H1 (cell line): Measurements from ENCODE around the gene FAM227B. TPM values are rescaled to one million over a fixed set of nuclear protein-coding genes. Genes with fewer than 3 reads are reported as not detected.

ENCODE experiments used
- CTCF ChIA-PET: fragments of 300-600 bp; sonication (Branson Sonifier 250); formaldehyde crosslinking; loops from one replicate; lab custom pipeline; 2021; ENCODE audit not compliant: partially characterized antibody; lab: Charles Lee
- POLR2A ChIA-PET: fragments of 300-600 bp; sonication (Branson Sonifier 250); formaldehyde crosslinking; loops from one replicate; lab custom pipeline; 2021; ENCODE audit warnings: inconsistent platforms; ENCODE audit not compliant: partially characterized antibody; lab: Charles Lee
- DNase-seq, 2 experiments: peaks; one replicate each; pipeline versions ENCODE4 v3.0.0 to v3.0.0-alpha.2; 2010 to 2022; ENCODE audit warnings: low spot score in 2 of 2, low read depth in 1 of 2, mixed read lengths in 1 of 2
- FAIRE-seq: peaks from 2 replicates; lab custom pipeline; 2011; peaks lifted over from hg19 to GRCh38; lab: Jason Lieb, UNC
- H2AFZ ChIP-seq: 2 replicates; pipeline ENCODE4 v1.8.1; 2012; ENCODE audit warnings: low read length, inconsistent platforms
- H2AK5ac ChIP-seq: 2 replicates; pipeline ENCODE4 v1.6.1; 2013; ENCODE audit warnings: low read depth, low read length
- H2BK120ac ChIP-seq: replicated peaks from 2 replicates; pipeline ENCODE3; 2013; ENCODE audit warnings: low read depth, low read length, inconsistent platforms
- H2BK12ac ChIP-seq: 2 replicates; pipeline ENCODE4 v1.6.1; 2013; ENCODE audit warnings: low read depth, low read length
- H2BK15ac ChIP-seq: 2 replicates; pipeline ENCODE4 v1.6.1; 2013; ENCODE audit warnings: low read length
- H2BK20ac ChIP-seq: 2 replicates; pipeline ENCODE4 v1.6.1; 2013; ENCODE audit warnings: low read length
- H2BK5ac ChIP-seq: 2 replicates; pipeline ENCODE4 v1.6.1; 2013; ENCODE audit warnings: low read depth, low read length
- H3K14ac ChIP-seq: 2 replicates; pipeline ENCODE4 v1.6.1; 2013; ENCODE audit warnings: inconsistent platforms; ENCODE audit not compliant: insufficient read length
- H3K18ac ChIP-seq: 2 replicates; pipeline ENCODE4 v1.6.1; 2013; ENCODE audit warnings: low read length; ENCODE audit errors: extremely low read depth
- H3K23ac ChIP-seq: 2 replicates; pipeline ENCODE4 v1.6.1; 2013; ENCODE audit warnings: inconsistent platforms; ENCODE audit not compliant: insufficient read length
- H3K23me2 ChIP-seq: 2 replicates; pipeline ENCODE4 v1.6.1; 2013; ENCODE audit warnings: low read depth, low read length
- H3K27ac ChIP-seq: 2 replicates; pipeline ENCODE4 v1.6.1; 2011; ENCODE audit warnings: low read depth, low read length, inconsistent platforms
- H3K27me3 ChIP-seq, 4 experiments: replicated peaks in 1 of 4; 1 replicate in 1 of 4; 2 replicates in 3 of 4; pipeline versions ENCODE4 v1.6.1 to v1.8.1; 2011 to 2013; ENCODE audit warnings: low read length in 3 of 4, mild to moderate bottlenecking in 3 of 4, inconsistent platforms in 2 of 4, mixed read lengths in 2 of 4, moderate library complexity in 1 of 4; ENCODE audit not compliant: control insufficient read depth in 3 of 4, insufficient read depth in 3 of 4; ENCODE audit errors: extremely low read depth in 1 of 4
- H3K36me3 ChIP-seq, 4 experiments: 2 replicates each; pipeline versions ENCODE4 v1.6.1 to v1.8.1; 2011 to 2013; ENCODE audit warnings: mild to moderate bottlenecking in 4 of 4, low read length in 3 of 4, moderate library complexity in 2 of 4, control low read depth in 1 of 4, inconsistent platforms in 1 of 4; ENCODE audit not compliant: insufficient read depth in 4 of 4, control insufficient read depth in 2 of 4
- H3K4ac ChIP-seq: replicated peaks from 2 replicates; pipeline ENCODE3; 2013; ENCODE audit warnings: low read length, low read depth, mixed read lengths, inconsistent platforms; ENCODE audit not compliant: insufficient read length
- H3K4me1 ChIP-seq, 4 experiments: replicated peaks in 1 of 4; 1 replicate in 1 of 4; 2 replicates in 3 of 4; pipeline versions ENCODE4 v1.6.1 to v1.8.1; 2011 to 2013; ENCODE audit warnings: low read length in 3 of 4, inconsistent platforms in 2 of 4, mixed read lengths in 1 of 4; ENCODE audit not compliant: insufficient read depth in 4 of 4, control insufficient read depth in 3 of 4
- H3K4me2 ChIP-seq, 2 experiments: 2 replicates each; pipeline versions ENCODE4 v1.6.1 to v1.8.1; 2011 to 2013; ENCODE audit warnings: low read depth in 2 of 2, low read length in 2 of 2, control low read depth in 1 of 2, inconsistent platforms in 1 of 2, mild to moderate bottlenecking in 1 of 2; ENCODE audit not compliant: insufficient read depth in 1 of 2
- H3K4me3 ChIP-seq, 4 experiments: fragments of 200-600, 300-600 bp in 1 of 4; sonication (generic), shearing (Covaris generic), sonication (Bioruptor Twin) in 1 of 4; 2 replicates each; pipeline versions ENCODE4 v1.5.1 to v1.8.1; 2011 to 2016; ENCODE audit warnings: low read length in 4 of 4, low read depth in 3 of 4, control low read depth in 2 of 4, inconsistent platforms in 2 of 4, mild to moderate bottlenecking in 2 of 4, mixed read lengths in 1 of 4, moderate library complexity in 1 of 4; ENCODE audit not compliant: insufficient read depth in 2 of 4; ENCODE audit errors: extremely low read depth in 1 of 4
- H3K56ac ChIP-seq: replicated peaks from 2 replicates; pipeline ENCODE3; 2013; ENCODE audit warnings: low read depth, mild to moderate bottlenecking, mixed read lengths, low read length, inconsistent platforms; ENCODE audit not compliant: insufficient read length
- H3K79me1 ChIP-seq: 2 replicates; pipeline ENCODE4 v1.6.1; 2013; ENCODE audit warnings: low read depth, low read length, control low read depth
- H3K79me2 ChIP-seq, 2 experiments: 2 replicates each; pipeline versions ENCODE4 v1.6.1 to v1.8.1; 2012 to 2013; ENCODE audit warnings: low read length in 2 of 2, mild to moderate bottlenecking in 2 of 2, inconsistent platforms in 1 of 2; ENCODE audit not compliant: insufficient read depth in 2 of 2, control insufficient read depth in 1 of 2
- H3K9ac ChIP-seq, 4 experiments: replicated peaks in 1 of 4; 1 replicate in 1 of 4; 2 replicates in 3 of 4; pipeline versions ENCODE4 v1.6.1 to v1.8.1; 2011 to 2013; ENCODE audit warnings: low read depth in 3 of 4, low read length in 3 of 4, control low read depth in 2 of 4, mild to moderate bottlenecking in 2 of 4, moderate library complexity in 2 of 4, inconsistent platforms in 1 of 4; ENCODE audit errors: extremely low read depth in 1 of 4
- H3K9me3 ChIP-seq, 2 experiments: 2 replicates each; pipeline versions ENCODE4 v1.6.1 to v1.8.1; 2012 to 2013; ENCODE audit warnings: mild to moderate bottlenecking in 2 of 2, moderate library complexity in 2 of 2, control low read depth in 1 of 2, inconsistent platforms in 1 of 2, low read depth in 1 of 2, low read length in 1 of 2, mixed read lengths in 1 of 2; ENCODE audit not compliant: insufficient read depth in 2 of 2
- H4K20me1 ChIP-seq, 2 experiments: replicated peaks in 1 of 2; 2 replicates each; pipeline versions ENCODE3 to v1.8.1; 2011 to 2013; ENCODE audit warnings: inconsistent platforms in 2 of 2, low read length in 2 of 2, mild to moderate bottlenecking in 1 of 2; ENCODE audit not compliant: insufficient read depth in 2 of 2, control insufficient read depth in 1 of 2
- H4K5ac ChIP-seq: 2 replicates; pipeline ENCODE4 v1.6.1; 2013; ENCODE audit warnings: low read length, low read depth, mixed read lengths, inconsistent platforms; ENCODE audit not compliant: insufficient read length
- H4K8ac ChIP-seq: 2 replicates; pipeline ENCODE4 v1.8.0; 2013; ENCODE audit warnings: mild to moderate bottlenecking, moderate library complexity, low read length, inconsistent platforms; ENCODE audit not compliant: insufficient read depth; ENCODE audit errors: extremely low read depth
- H4K91ac ChIP-seq: replicated peaks from 2 replicates; pipeline ENCODE3; 2013; ENCODE audit warnings: low read length, mixed read lengths, inconsistent platforms; ENCODE audit not compliant: insufficient read length
- BRCA1 ChIP-seq: IDR thresholded peaks from 2 replicates; pipeline ENCODE4 v1.6.1; 2012; ENCODE audit warnings: low read depth, low read length, improper control_type of control experiment
- CTBP2 ChIP-seq: IDR thresholded peaks from 2 replicates; pipeline ENCODE4 v1.7.0; 2011; ENCODE audit warnings: borderline replicate concordance, mild to moderate bottlenecking, moderate library complexity, mixed read lengths, low read length; ENCODE audit not compliant: insufficient read depth, insufficient read length
- CTCF ChIP-seq, 3 experiments: IDR thresholded peaks; 1 replicate in 2 of 3; 2 replicates in 1 of 3; pipeline versions ENCODE4 v1.5.1 to v1.6.1; 2011; ENCODE audit warnings: low read length in 3 of 3, mild to moderate bottlenecking in 3 of 3, inconsistent platforms in 2 of 3, low read depth in 1 of 3, moderate library complexity in 1 of 3; ENCODE audit not compliant: insufficient read depth in 1 of 3; ENCODE audit errors: control extremely low read depth in 1 of 3
- EZH2 ChIP-seq: fragments of 200-600 bp; sonication (generic); IDR thresholded peaks from 2 replicates; pipeline ENCODE4 v1.7.1; 2012; ENCODE audit warnings: low read depth, mild to moderate bottlenecking, moderate library complexity, low read length, inconsistent platforms; ENCODE audit not compliant: severe bottlenecking
- GTF2F1 ChIP-seq: IDR thresholded peaks from 2 replicates; pipeline ENCODE4 v1.6.1; 2012; ENCODE audit warnings: low read depth, low read length, improper control_type of control experiment, borderline replicate concordance
- HDAC2 ChIP-seq, 2 experiments: fragments of 300-600 bp in 1 of 2; sonication (generic) in 1 of 2; IDR thresholded peaks; 2 replicates each; pipeline ENCODE4 v1.6.1; 2011 to 2012; ENCODE audit warnings: low read depth in 2 of 2, low read length in 2 of 2, mild to moderate bottlenecking in 2 of 2, moderate library complexity in 2 of 2, borderline replicate concordance in 1 of 2, inconsistent platforms in 1 of 2
- JUN ChIP-seq: IDR thresholded peaks from 2 replicates; pipeline ENCODE4 v1.6.1; 2011; ENCODE audit warnings: low read depth, mild to moderate bottlenecking, improper control_type of control experiment, low read length
- KDM1A ChIP-seq: fragments of 200-600, 300-600 bp; sonication (generic); IDR thresholded peaks from 2 replicates; pipeline ENCODE4 v1.7.1; 2016; ENCODE audit warnings: mild to moderate bottlenecking, low read length, borderline replicate concordance
- SAP30 ChIP-seq: fragments of 300-600 bp; sonication (generic); IDR thresholded peaks from 2 replicates; pipeline ENCODE4 v1.7.1; 2012; ENCODE audit warnings: low read length, moderate library complexity, mild to moderate bottlenecking, inconsistent platforms; ENCODE audit not compliant: insufficient read depth, insufficient replicate concordance
- ZNF274 ChIP-seq: IDR thresholded peaks from 2 replicates; pipeline ENCODE4 v1.7.0; 2012; ENCODE audit warnings: low read length, borderline replicate concordance; ENCODE audit errors: extremely low read depth
- WGBS, 2 experiments: shearing (Covaris generic) in 1 of 2; methylation state at CpG; one replicate each; pipeline versions ENCODE4 v1.1.6 to v1.1.7; 2013 to 2015; ENCODE audit warnings: low lambda C conversion rate in 2 of 2, mixed read lengths in 2 of 2, inconsistent platforms in 1 of 2, low coverage in 1 of 2, missing lambda C conversion rate in 1 of 2; ENCODE audit not compliant: insufficient replicate concordance in 2 of 2, insufficient coverage in 1 of 2, insufficient read length in 1 of 2; ENCODE audit errors: extremely low coverage in 1 of 2, missing lambda C conversion rate in 1 of 2; 5-methylcytosine and 5-hydroxymethylcytosine counted together
- polyA plus RNA-seq, 7 experiments: library from polyadenylated mRNA; depleted of rRNA in 3 of 7; stranded (reverse) in 5 of 7; unstranded in 2 of 7; fragments of >200 nt in 5 of 7; fragments of 200-250 nt in 2 of 7; gene quantifications; 1 replicate in 5 of 7; 2 replicates in 1 of 7; 4 replicates in 1 of 7; pipeline versions ENCODE4 v1.2.1 to v1.2.3, GENCODE V29; 2011 to 2013; ENCODE audit warnings: missing spikeins in 2 of 7, mixed read lengths in 2 of 7
- total RNA-seq: library from RNA; stranded (reverse); fragmentation: NEBNext Ultra II Directional; extraction: Animal tissue kit (Norgen Biotek cat#: 25700); gene quantifications from 2 replicates; pipeline ENCODE4 v1.2.1, GENCODE V29; 2021

FAM227B gene
- total and polyA plus RNA-seq, 2 of the 8 experiments (the other 6 are each of a cell fraction or from before 2014, with no cell fraction given): 4.0 to 6.5 TPM

DNA sequence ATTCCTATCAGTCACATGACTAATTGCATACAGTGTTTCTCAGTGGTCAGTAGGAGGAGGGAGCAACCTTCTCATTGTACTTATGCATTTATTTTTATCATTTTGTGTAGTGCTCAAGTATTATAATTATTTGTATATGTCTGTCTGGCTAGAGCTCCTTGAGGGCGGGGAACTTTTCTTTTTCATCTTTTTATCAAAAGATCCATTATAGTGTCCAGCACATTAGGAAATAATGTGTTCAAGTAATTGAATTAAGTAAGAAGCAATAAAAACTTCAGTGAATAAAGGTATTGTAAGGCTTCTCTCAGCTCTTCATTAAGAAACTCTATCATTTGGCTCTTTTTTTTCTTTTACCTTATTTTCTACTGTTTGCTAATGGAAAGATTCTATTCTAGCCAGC lies 178.8 kb downstream of the FAM227B start:
- Histone ChIP-seq H3K4ac (no peak overlapping the region), H4K8ac (no peak overlapping the region), H2BK15ac (no peak overlapping the region), H3K4me1 (no peaks in the 10 kb centered on the region), H3K9ac (no peak overlapping the region), H2BK12ac (no peak overlapping the region), H3K23me2 (no peaks in the 10 kb centered on the region), H3K9me3 (no peaks in the 10 kb centered on the region), H3K4me3 (no peak overlapping the region), H2AFZ (no peak overlapping the region), H4K91ac (no peak overlapping the region), H3K23ac (no peak overlapping the region), H2BK20ac (no peak overlapping the region), H3K79me2 (no peaks in the 10 kb centered on the region), H3K79me1 (no peaks in the 10 kb centered on the region), H3K27me3 (no peaks in the 10 kb centered on the region), H2BK120ac (no peak overlapping the region), H3K14ac (no peak overlapping the region), H2BK5ac (no peak overlapping the region), H3K4me2 (no peak overlapping the region), H2AK5ac (no peak overlapping the region), H3K36me3 (no peaks in the 10 kb centered on the region), H4K20me1 (no peaks in the 10 kb centered on the region), H3K18ac (no peak overlapping the region), H4K5ac (no peak overlapping the region), H3K56ac (no peak overlapping the region), H3K27ac (no peak overlapping the region)
- CTCF ChIA-PET: interaction anchor here (1.2 to 1.7 kb wide), 2 partner anchors 30 to 642 kb away, joined by 3 to 4 read pairs; no protein-coding TSS in a partner anchor
- POLR2A ChIA-PET: no interaction called here
- WGBS, 2 experiments: 96% methylated on average over 1 of the region's 1 CpG; no CpG with 5 or more reads in 1 of the 2 experiments
- TF ChIP-seq JUN: no peak
- TF ChIP-seq ZNF274: no peak
- no peak for TF ChIP-seq SAP30
- TF ChIP-seq CTCF (IDR thresholded peaks at IDR 0.05; ENCODE audit: control extremely low read depth in 1 of 3, insufficient read depth in 1 of 3, low read depth in 1 of 3, low read length in 3 of 3): no peak
- TF ChIP-seq EZH2: no peak
- no peak for TF ChIP-seq GTF2F1
- TF ChIP-seq HDAC2 (IDR thresholded peaks at IDR 0.05; ENCODE audit: borderline replicate concordance in 1 of 2, low read depth in 2 of 2, low read length in 2 of 2): no peak
- no peak for TF ChIP-seq KDM1A
- TF ChIP-seq CTBP2: no peak
- no peak for TF ChIP-seq BRCA1
- no peak for DNase-seq
- FAIRE-seq: no peak
